NT2/D1 (cell line): Measurements from ENCODE around the gene SLC35G3.
"Not testable (repeated sequence)": the region's sequence is repeated elsewhere in the genome, so short reads cannot be mapped to it uniquely, and the experiment has no call there.

Experiments
- DNase-seq: peaks from one replicate; pipeline ENCODE4 v3.0.0-alpha.2; 2011; ENCODE audit warnings: low read depth, low spot score
- H3K27me3 ChIP-seq: 2 replicates; pipeline ENCODE4 v1.6.0; 2011; ENCODE audit warnings: mild to moderate bottlenecking; ENCODE audit not compliant: insufficient read length, insufficient read depth
- H3K36me3 ChIP-seq: 2 replicates; pipeline ENCODE4 v1.6.1; 2011; ENCODE audit warnings: mild to moderate bottlenecking, low read length, mixed read lengths; ENCODE audit not compliant: insufficient read depth, insufficient read length
- H3K4me1 ChIP-seq: 2 replicates; pipeline ENCODE4 v1.5.1; 2011; ENCODE audit not compliant: insufficient read depth, insufficient read length
- H3K4me3 ChIP-seq: 2 replicates; pipeline ENCODE4 v1.5.1; 2011; ENCODE audit warnings: low read depth; ENCODE audit not compliant: insufficient read length
- H3K9ac ChIP-seq: 2 replicates; pipeline ENCODE4 v1.6.0; 2011; ENCODE audit warnings: low read depth; ENCODE audit not compliant: insufficient read length
- H3K9me3 ChIP-seq: 2 replicates; pipeline ENCODE4 v1.5.1; 2011; ENCODE audit warnings: mild to moderate bottlenecking, low read length; ENCODE audit not compliant: insufficient read depth
- SUZ12 ChIP-seq: IDR thresholded peaks from 2 replicates; pipeline ENCODE4 v1.6.1; 2011; ENCODE audit not compliant: insufficient read length, insufficient read depth; ENCODE audit errors: extremely low read depth
- YY1 ChIP-seq: IDR thresholded peaks from 2 replicates; pipeline ENCODE4 v1.6.1; 2011; ENCODE audit not compliant: insufficient read length, insufficient read depth
- ZNF274 ChIP-seq: IDR thresholded peaks from 2 replicates; pipeline ENCODE4 v1.6.1; 2011; ENCODE audit warnings: mild to moderate bottlenecking, low read depth, low read length

SLC35G3 gene

DNA sequence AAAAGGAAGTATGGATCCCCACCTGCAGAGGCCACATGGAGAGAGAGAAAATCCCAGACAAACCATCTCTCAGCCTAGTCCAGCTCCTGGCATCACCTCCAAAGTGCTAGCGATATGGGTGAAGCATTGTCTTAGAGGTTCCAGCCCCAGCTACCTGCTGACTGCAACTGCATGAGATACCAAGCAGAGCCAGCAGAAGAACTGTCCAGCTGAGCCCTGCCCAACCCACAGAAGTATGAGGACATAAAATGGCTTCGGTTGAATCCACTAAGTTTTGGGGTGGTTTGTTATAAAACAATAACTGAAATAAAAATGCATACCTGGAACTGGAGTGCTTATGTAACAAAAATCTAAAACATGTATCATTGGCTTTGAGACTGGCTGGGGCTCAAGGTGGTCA is 28.3 kb upstream of the SLC35G3 start:
- TF ChIP-seq ZNF274 (no peak), YY1 (no peak), SUZ12 (no peak)
- no peak overlapping the region for H3K9ac ChIP-seq
- H3K4me3 ChIP-seq: no peak overlapping the region
- no peaks in the 10 kb centered on the region for H3K27me3 ChIP-seq
- peaks cover 7% of the 10 kb centered on the region; the same call in 1 of the 2 replicates for H3K9me3 ChIP-seq
- DNase-seq: no peak
- no peaks in the 10 kb centered on the region for H3K4me1 ChIP-seq
- no peaks in the 10 kb centered on the region for H3K36me3 ChIP-seq

DNA sequence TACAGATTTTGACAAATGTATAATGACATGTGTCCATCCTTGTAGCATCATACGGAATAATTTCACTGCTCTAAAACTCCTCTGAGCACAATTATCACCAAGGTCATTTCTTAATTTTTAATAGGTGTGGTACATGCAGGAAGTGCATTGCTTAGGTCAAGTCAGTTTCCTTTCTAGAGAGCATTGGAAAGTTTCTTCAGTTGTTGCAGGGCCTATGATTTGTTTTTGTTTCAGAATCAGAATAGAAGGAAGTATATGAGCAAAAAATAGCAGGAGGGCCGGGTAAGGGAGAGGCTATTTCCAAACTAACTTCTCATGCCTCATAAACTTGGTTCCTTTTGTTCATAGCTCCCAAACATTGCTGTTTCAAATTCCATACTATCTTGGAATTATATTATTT is 24.7 kb upstream of the SLC35G3 start:
- H3K9ac ChIP-seq: no peak overlapping the region
- H3K27me3 ChIP-seq: no peaks in the 10 kb centered on the region
- no peaks in the 10 kb centered on the region for H3K36me3 ChIP-seq
- H3K4me3 ChIP-seq: no peak overlapping the region
- peaks cover 7% of the 10 kb centered on the region; the same call in 1 of the 2 replicates for H3K9me3 ChIP-seq
- TF ChIP-seq ZNF274: no peak
- TF ChIP-seq SUZ12: no peak
- no peak for TF ChIP-seq YY1
- no peaks in the 10 kb centered on the region for H3K4me1 ChIP-seq
- DNase-seq: no peak

GRCh38 chr17:35217107-35217506 is 22.9 kb upstream of the SLC35G3 start:
- no peaks in the 10 kb centered on the region for H3K4me1 ChIP-seq
- H3K4me3 ChIP-seq: no peak overlapping the region
- no peaks in the 10 kb centered on the region for H3K27me3 ChIP-seq
- TF ChIP-seq ZNF274 (no peak), SUZ12 (no peak), YY1 (no peak)
- H3K9ac ChIP-seq: no peak overlapping the region
- no peaks in the 10 kb centered on the region for H3K9me3 ChIP-seq
- no peaks in the 10 kb centered on the region for H3K36me3 ChIP-seq
- no peak for DNase-seq

- no peak for TF ChIP-seq SUZ12
- TF ChIP-seq ZNF274: no peak
- TF ChIP-seq YY1: no peak
- DNase-seq: no peak
- Histone ChIP-seq H3K4me1 (no peaks in the 10 kb centered on the region), H3K4me3 (no peak overlapping the region), H3K27me3 (no peaks in the 10 kb centered on the region), H3K9ac (no peak overlapping the region), H3K36me3 (no peaks in the 10 kb centered on the region), H3K9me3 (no peaks in the 10 kb centered on the region)
Observed at GRCh38 chr17:35214631-35215273, 20.6 kb upstream of the SLC35G3 start.

- no peaks in the 10 kb centered on the region for H3K9me3 ChIP-seq
- no peak for DNase-seq
- no peak overlapping the region for H3K9ac ChIP-seq
Observed at GRCh38 chr17:35214192-35214591, 20.0 kb upstream of the SLC35G3 start.

DNA sequence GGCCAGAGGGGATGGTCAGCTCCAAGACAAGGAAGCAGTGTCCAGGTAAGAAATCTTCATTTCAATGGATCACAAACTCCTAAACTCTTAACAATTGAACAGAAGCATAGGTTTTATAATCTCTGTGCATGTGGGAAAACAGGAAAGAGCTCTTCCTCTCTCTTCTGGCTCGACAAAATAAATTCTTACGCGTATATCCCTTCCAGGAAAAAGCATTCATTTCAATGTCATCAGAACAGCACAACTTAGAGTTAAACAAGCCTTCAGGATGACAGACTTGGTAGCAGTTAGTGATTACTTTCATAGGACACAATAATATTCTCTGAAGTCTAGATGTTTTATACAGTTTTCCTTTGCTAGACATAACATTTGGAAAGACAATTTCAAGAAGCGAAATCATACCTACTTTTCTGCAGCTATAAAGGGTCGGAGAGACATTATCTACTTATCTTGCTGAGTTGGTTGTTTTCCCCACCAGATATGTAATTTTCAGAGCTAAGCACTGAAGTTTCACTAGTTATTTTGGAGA is 19.3 kb upstream of the SLC35G3 start:
- TF ChIP-seq SUZ12 (no peak), ZNF274 (no peak), YY1 (no peak)
- Histone ChIP-seq H3K27me3 (no peaks in the 10 kb centered on the region), H3K36me3 (no peaks in the 10 kb centered on the region), H3K4me1 (no peaks in the 10 kb centered on the region), H3K9ac (no peak overlapping the region), H3K4me3 (no peak overlapping the region), H3K9me3 (no peaks in the 10 kb centered on the region)
- DNase-seq: no peak

More at GRCh38 chr17:35214192-35214591, 20.0 kb upstream of the SLC35G3 start:
- no peak for TF ChIP-seq SUZ12
- no peak for TF ChIP-seq YY1
- no peak for TF ChIP-seq ZNF274
- Histone ChIP-seq H3K27me3 (no peaks in the 10 kb centered on the region), H3K4me3 (no peak overlapping the region), H3K4me1 (no peaks in the 10 kb centered on the region), H3K36me3 (no peaks in the 10 kb centered on the region)

GRCh38 chr17:35212668-35213067 is 18.5 kb upstream of the SLC35G3 start:
- Histone ChIP-seq H3K27me3 (no peaks in the 10 kb centered on the region), H3K4me3 (no peak overlapping the region), H3K4me1 (no peaks in the 10 kb centered on the region), H3K9ac (no peak overlapping the region), H3K9me3 (no peaks in the 10 kb centered on the region), H3K36me3 (no peaks in the 10 kb centered on the region)
- no peak for DNase-seq
- TF ChIP-seq YY1 (no peak), SUZ12 (no peak), ZNF274 (no peak)

DNA sequence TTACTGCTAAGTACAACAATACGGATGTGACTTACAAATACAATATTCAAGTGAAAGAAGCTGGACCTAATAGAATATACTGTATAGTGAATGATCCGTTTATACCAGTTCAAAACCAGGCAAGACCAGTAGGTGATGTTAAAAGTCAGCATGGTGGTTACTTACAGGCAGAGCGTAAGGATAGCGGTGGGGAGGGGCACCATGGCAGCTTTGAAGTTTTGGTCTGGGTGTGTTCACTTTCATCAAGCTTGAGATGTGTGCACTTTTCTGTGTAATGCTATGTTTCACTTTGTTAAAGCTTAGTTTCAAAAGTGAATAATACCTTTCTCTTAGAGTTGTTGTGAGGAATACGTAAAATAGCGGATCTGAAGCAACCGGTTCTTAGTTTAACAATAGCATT is 16.5 kb upstream of the SLC35G3 start:
- DNase-seq: no peak
- no peak for TF ChIP-seq YY1
- TF ChIP-seq SUZ12: no peak
- TF ChIP-seq ZNF274: no peak
- no peaks in the 10 kb centered on the region for H3K4me1 ChIP-seq
- H3K4me3 ChIP-seq: no peak overlapping the region
- no peaks in the 10 kb centered on the region for H3K9me3 ChIP-seq
- H3K36me3 ChIP-seq: no peaks in the 10 kb centered on the region
- no peaks in the 10 kb centered on the region for H3K27me3 ChIP-seq
- H3K9ac ChIP-seq: no peak overlapping the region

DNA sequence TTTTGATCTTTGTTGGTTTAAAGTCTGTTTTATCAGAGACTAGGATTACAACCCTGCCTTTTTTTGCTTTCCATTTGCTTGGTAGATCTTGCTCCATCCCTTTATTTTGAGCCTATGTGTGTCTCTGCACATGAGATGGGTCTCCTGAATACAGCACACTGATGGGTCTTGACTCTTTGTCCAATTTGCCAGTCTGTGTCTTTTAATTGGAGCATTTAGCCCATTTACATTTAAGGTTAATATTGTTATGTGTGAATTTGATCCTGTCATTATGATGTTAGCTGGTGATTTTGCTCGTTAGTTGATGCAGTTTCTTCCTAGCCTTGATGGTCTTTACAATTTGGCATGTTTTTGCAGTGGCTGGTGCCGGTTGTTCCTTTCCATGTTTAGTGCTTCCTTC is 8.4 kb upstream of the SLC35G3 start:
- H3K9me3 ChIP-seq, H3K4me1 ChIP-seq, DNase-seq, H3K9ac ChIP-seq, H3K4me3 ChIP-seq, H3K36me3 ChIP-seq, H3K27me3 ChIP-seq: not testable (repeated sequence)

- H3K4me1 ChIP-seq, H3K36me3 ChIP-seq, H3K27me3 ChIP-seq, H3K9ac ChIP-seq, H3K9me3 ChIP-seq, DNase-seq, H3K4me3 ChIP-seq: not testable (repeated sequence)
Observed at GRCh38 chr17:35195062-35195461, 869 bp upstream of the SLC35G3 start.
